IMR-90 (cell line): Measurements from ENCODE around the gene SYT17. TPM values are rescaled to one million over a fixed set of nuclear protein-coding genes. Genes with fewer than 3 reads are reported as not detected.

Experiments used
- ATAC-seq: fragments of 200-7000 bp; cut with Tn5 transposase; 2 replicates; pipeline ENCODE4 v1.9.1; 2020; ENCODE audit warnings: low read depth, mild to moderate bottlenecking, moderate library complexity
- BruUV-seq: library from RNA; stranded (reverse); fragments of 400-500 nt; replicated peaks from 2 replicates; lab custom pipeline; 2021; lab: Mats Ljungman, UMichigan
- CTCF ChIA-PET: fragments of 300-600 bp; formaldehyde crosslinking; extraction: SDS; loops from one replicate; lab custom pipeline; 2021; ENCODE audit warnings: antibody characterized with exemption; lab: Yijun Ruan, JAX
- POLR2A ChIA-PET: fragments of 300-600 bp; sonication (Branson Sonifier 250); formaldehyde crosslinking; loops from one replicate; lab custom pipeline; 2022; ENCODE audit warnings: antibody characterized with exemption; ENCODE audit not compliant: unreplicated experiment; lab: Charles Lee
- DNase-seq: peaks from one replicate; pipeline ENCODE4 v3.0.0; 2013
- H2AFZ ChIP-seq: replicated peaks from 2 replicates; pipeline ENCODE3; 2013; ENCODE audit warnings: low read length, mild to moderate bottlenecking; ENCODE audit not compliant: poor library complexity
- H2AK5ac ChIP-seq: 2 replicates; pipeline ENCODE4 v1.6.1; 2013; ENCODE audit warnings: low read depth, low read length, inconsistent platforms
- H2AK9ac ChIP-seq: replicated peaks from 2 replicates; pipeline ENCODE3; 2013; ENCODE audit warnings: mild to moderate bottlenecking, low read depth, low read length, moderate library complexity; ENCODE audit not compliant: poor library complexity
- H2BK120ac ChIP-seq: 2 replicates; pipeline ENCODE4 v1.6.1; 2013; ENCODE audit warnings: low read depth, low read length, inconsistent platforms
- H2BK15ac ChIP-seq: 3 replicates; pipeline ENCODE4 v1.6.1; 2013; ENCODE audit warnings: low read depth, low read length, inconsistent platforms
- H2BK20ac ChIP-seq: 2 replicates; pipeline ENCODE4 v1.6.1; 2013; ENCODE audit warnings: low read depth, mild to moderate bottlenecking, inconsistent platforms, low read length, moderate library complexity
- H2BK5ac ChIP-seq: 2 replicates; pipeline ENCODE4 v1.6.1; 2013; ENCODE audit warnings: mild to moderate bottlenecking, low read depth, low read length, inconsistent platforms; ENCODE audit not compliant: poor library complexity, severe bottlenecking
- H3K14ac ChIP-seq: replicated peaks from 2 replicates; pipeline ENCODE4 v1.6.1; 2013; ENCODE audit warnings: low read depth, low read length, inconsistent platforms
- H3K18ac ChIP-seq: 2 replicates; pipeline ENCODE4 v1.6.1; 2013; ENCODE audit warnings: low read depth, low read length, control low read depth
- H3K23ac ChIP-seq: 2 replicates; pipeline ENCODE4 v1.6.1; 2013; ENCODE audit warnings: low read depth, low read length, inconsistent platforms
- H3K27ac ChIP-seq: 2 replicates; pipeline ENCODE4 v1.5.1; 2013; ENCODE audit warnings: mild to moderate bottlenecking, control low read depth, low read length; ENCODE audit not compliant: insufficient read depth
- H3K27me3 ChIP-seq: 2 replicates; pipeline ENCODE4 v1.6.1; 2013; ENCODE audit warnings: low read length; ENCODE audit not compliant: control insufficient read depth, insufficient read depth
- H3K36me3 ChIP-seq: 2 replicates; pipeline ENCODE4 v1.6.1; 2013; ENCODE audit warnings: low read length, mixed read lengths; ENCODE audit not compliant: control insufficient read depth, insufficient read depth
- H3K4ac ChIP-seq: 2 replicates; pipeline ENCODE4 v1.6.1; 2013; ENCODE audit warnings: low read depth, low read length, inconsistent platforms
- H3K4me1 ChIP-seq: 2 replicates; pipeline ENCODE4 v1.6.1; 2013; ENCODE audit warnings: low read length, mixed read lengths; ENCODE audit not compliant: control insufficient read depth, insufficient read depth
- H3K4me2 ChIP-seq: 2 replicates; pipeline ENCODE4 v1.6.1; 2013; ENCODE audit warnings: low read depth, mild to moderate bottlenecking, control low read depth, low read length, moderate library complexity
- H3K4me3 ChIP-seq: 2 replicates; pipeline ENCODE4 v1.5.1; 2013; ENCODE audit warnings: low read depth, mild to moderate bottlenecking, control low read depth, low read length, moderate library complexity; ENCODE audit not compliant: insufficient read depth
- H3K56ac ChIP-seq: 2 replicates; pipeline ENCODE4 v1.6.1; 2013; ENCODE audit warnings: low read length, inconsistent platforms; ENCODE audit not compliant: insufficient read depth; ENCODE audit errors: extremely low read depth
- H3K79me1 ChIP-seq, 2 experiments: 2 replicates each; pipeline ENCODE4 v1.6.1; 2013; ENCODE audit warnings: low read length in 2 of 2, inconsistent platforms in 1 of 2, low read depth in 1 of 2
- H3K9ac ChIP-seq: 2 replicates; pipeline ENCODE4 v1.6.1; 2013; ENCODE audit warnings: low read depth, low read length, control low read depth
- H3K9me1 ChIP-seq: 2 replicates; pipeline ENCODE4 v1.6.1; 2013; ENCODE audit warnings: low read length, inconsistent platforms; ENCODE audit not compliant: insufficient read depth
- H3K9me3 ChIP-seq: 2 replicates; pipeline ENCODE4 v1.6.1; 2013; ENCODE audit warnings: low read length; ENCODE audit not compliant: control insufficient read depth, insufficient read depth
- H4K20me1 ChIP-seq: 2 replicates; pipeline ENCODE4 v1.6.1; 2013; ENCODE audit warnings: low read length, inconsistent platforms; ENCODE audit not compliant: insufficient read depth
- H4K5ac ChIP-seq: 2 replicates; pipeline ENCODE4 v1.6.1; 2013; ENCODE audit warnings: mild to moderate bottlenecking, low read depth, low read length, control low read depth
- H4K8ac ChIP-seq, 2 experiments: 2 replicates each; pipeline ENCODE4 v1.6.1; 2013; ENCODE audit warnings: low read depth in 2 of 2, low read length in 2 of 2, control low read depth in 1 of 2, inconsistent platforms in 1 of 2
- H4K91ac ChIP-seq: 2 replicates; pipeline ENCODE4 v1.6.1; 2013; ENCODE audit warnings: low read depth, low read length, inconsistent platforms; ENCODE audit not compliant: insufficient read depth
- BHLHE40 ChIP-seq: fragments of 150-350 bp; IDR thresholded peaks from 2 replicates; pipeline ENCODE4 v1.6.1; 2016; ENCODE audit warnings: mild to moderate bottlenecking, low read depth, low read length
- CEBPB ChIP-seq: IDR thresholded peaks from 2 replicates; pipeline ENCODE4 v1.6.1; 2012; ENCODE audit warnings: low read depth, low read length, improper control_type of control experiment
- CHD1 ChIP-seq: IDR thresholded peaks from 2 replicates; pipeline ENCODE4 v1.6.1; 2012; ENCODE audit warnings: low read depth, low read length, improper control_type of control experiment
- FOS ChIP-seq: fragments of 150-350 bp; IDR thresholded peaks from 2 replicates; pipeline ENCODE4 v1.6.1; 2016; ENCODE audit warnings: low read depth, low read length
- MAFK ChIP-seq: IDR thresholded peaks from 2 replicates; pipeline ENCODE4 v1.6.1; 2012; ENCODE audit warnings: low read depth, low read length, improper control_type of control experiment
- MAZ ChIP-seq: IDR thresholded peaks from 2 replicates; pipeline ENCODE4 v1.6.1; 2012; ENCODE audit warnings: low read depth, mild to moderate bottlenecking, low read length, improper control_type of control experiment, moderate library complexity, borderline replicate concordance
- MXI1 ChIP-seq: IDR thresholded peaks from 2 replicates; pipeline ENCODE4 v1.6.1; 2012; ENCODE audit warnings: low read depth, mild to moderate bottlenecking, low read length, moderate library complexity, borderline replicate concordance
- POLR2A ChIP-seq: IDR thresholded peaks from 2 replicates; pipeline ENCODE4 v1.6.1; 2012; ENCODE audit warnings: mild to moderate bottlenecking, low read depth, low read length
- RAD21 ChIP-seq: IDR thresholded peaks from 2 replicates; pipeline ENCODE4 v1.6.1; 2012; ENCODE audit warnings: low read length, improper control_type of control experiment
- RCOR1 ChIP-seq: IDR thresholded peaks from 2 replicates; pipeline ENCODE4 v1.6.1; 2012; ENCODE audit warnings: mild to moderate bottlenecking, low read length, improper control_type of control experiment; ENCODE audit not compliant: insufficient replicate concordance
- RFX5 ChIP-seq: IDR thresholded peaks from 2 replicates; pipeline ENCODE4 v1.8.0; 2012; ENCODE audit warnings: low read depth, mild to moderate bottlenecking, low read length, moderate library complexity
- SMC3 ChIP-seq: fragments of 150-350 bp; IDR thresholded peaks from 2 replicates; pipeline ENCODE4 v1.6.1; 2016; ENCODE audit warnings: low read depth, mild to moderate bottlenecking, antibody characterized with exemption, low read length, moderate library complexity
- WGBS, 2 experiments: methylation state at CpG; one replicate each; pipeline versions ENCODE4 v1.1.5 to v1.1.7; 2013; ENCODE audit warnings: missing lambda C conversion rate in 2 of 2; ENCODE audit not compliant: insufficient read length in 1 of 2; ENCODE audit errors: extremely low coverage in 2 of 2; 5-methylcytosine and 5-hydroxymethylcytosine counted together
- dilution Hi-C: fragments of 300-500 bp; cut with HindIII; formaldehyde crosslinking; loops from one replicate; pipeline ENCODE4 v1.14.3; 2018; ENCODE audit warnings: low sequenced_read_pairs; ENCODE audit not compliant: unreplicated experiment
- in situ Hi-C: fragments of 300-500 bp; cut with MboI; formaldehyde crosslinking; loops from 3 replicates; pipeline ENCODE4 v1.14.3; 2019; ENCODE audit warnings: low sequenced_read_pairs, inconsistent platforms, mixed read lengths
- intact Hi-C: fragments of 100-400 bp; cut with micrococcal nuclease; formaldehyde crosslinking; loops from 2 replicates; pipeline ENCODE4 v1.10.0; 2022
- polyA plus RNA-seq, 3 experiments: library from polyadenylated mRNA; depleted of rRNA; stranded (reverse); fragments of >200 nt; gene quantifications; 2 replicates each; pipeline ENCODE4 v1.2.3, GENCODE V29; 2012; ENCODE audit warnings: low replicate concordance in 1 of 3
- total RNA-seq: library from RNA; depleted of rRNA; stranded (reverse); fragments of >200 nt; gene quantifications from 2 replicates; pipeline ENCODE4 v1.2.3, GENCODE V29; 2012
- TF ChIP-seq, protein P1 (sequence below): conservative IDR thresholded peaks from 2 replicates; pipeline ENCODE4 v1.5.1; 2012; ENCODE audit warnings: mild to moderate bottlenecking, low read depth, low read length, improper control_type of control experiment
- TF ChIP-seq, protein P2 (sequence below): fragments of 150-350 bp; IDR thresholded peaks from 2 replicates; pipeline ENCODE4 v1.6.1; 2016; ENCODE audit warnings: low read depth, mild to moderate bottlenecking, low read length, moderate library complexity, borderline replicate concordance

Gene SYT17
- total and polyA plus RNA-seq, 2 of the 4 experiments (the other 2 are of a cell fraction) = not detected

DNA sequence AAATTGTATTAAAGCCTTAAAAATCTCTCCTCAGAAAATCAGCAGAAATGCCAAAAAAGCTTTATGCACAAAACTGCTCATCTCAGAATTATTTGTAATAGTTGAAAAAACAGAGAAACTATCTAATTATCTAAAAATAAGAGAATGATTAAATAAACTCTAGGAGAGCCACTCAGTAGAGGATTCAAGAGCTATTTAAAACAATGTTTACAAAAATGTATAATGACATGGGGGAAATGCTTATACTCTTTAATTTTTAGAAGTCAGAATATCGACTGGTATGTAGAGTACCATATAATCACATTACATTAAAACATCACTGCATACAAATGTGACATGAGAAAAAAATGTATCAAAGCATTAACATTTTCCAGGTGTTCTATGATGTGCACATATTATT lies 129.4 kb downstream of the SYT17 start:
- Histone ChIP-seq H3K9me1 (no peaks in the 10 kb centered on the region), H3K9ac (no peak overlapping the region), H3K4me3 (no peak overlapping the region), H3K4ac (no peak overlapping the region), H3K27ac (no peak overlapping the region), H3K4me2 (no peak overlapping the region), H2BK120ac (no peak overlapping the region), H4K20me1 (no peaks in the 10 kb centered on the region), H3K56ac (no peak overlapping the region), H2AK9ac (no peak overlapping the region), H3K36me3 (no peaks in the 10 kb centered on the region), H2BK5ac (no peak overlapping the region), H4K91ac (no peak overlapping the region), H3K9me3 (no peaks in the 10 kb centered on the region), H3K79me1 (no peaks in the 10 kb centered on the region), H3K18ac (no peak overlapping the region), H2AK5ac (no peak overlapping the region), H3K27me3 (no peaks in the 10 kb centered on the region), H3K4me1 (no peaks in the 10 kb centered on the region), H2AFZ (no peak overlapping the region), H2BK20ac (no peak overlapping the region), H2BK15ac (no peak overlapping the region), H3K23ac (no peak overlapping the region), H3K14ac (no peak overlapping the region), H4K5ac (no peak overlapping the region), H4K8ac (no peak overlapping the region)
- ATAC-seq (no peak), DNase-seq (no peak)
- in situ Hi-C loops = no loop called here
- CTCF ChIA-PET = interaction anchor here (0.7 kb wide), 1 partner anchor 23 kb away, joined by 3 read pairs; no protein-coding TSS in a partner anchor
- no TSS peak for BruUV-seq
- POLR2A ChIA-PET = no interaction called here
- no CpG with 5 or more reads among the region's 1 CpG for WGBS, 2 experiments
- dilution Hi-C loops = no loop called here
- no peak for TF ChIP-seq POLR2A
- TF ChIP-seq RAD21 = no peak
- TF ChIP-seq MAZ = no peak
- no peak for TF ChIP-seq RCOR1
- no peak for TF ChIP-seq RFX5
- no peak for TF ChIP-seq MXI1
- TF ChIP-seq CEBPB = no peak
- TF ChIP-seq, protein P1, sequence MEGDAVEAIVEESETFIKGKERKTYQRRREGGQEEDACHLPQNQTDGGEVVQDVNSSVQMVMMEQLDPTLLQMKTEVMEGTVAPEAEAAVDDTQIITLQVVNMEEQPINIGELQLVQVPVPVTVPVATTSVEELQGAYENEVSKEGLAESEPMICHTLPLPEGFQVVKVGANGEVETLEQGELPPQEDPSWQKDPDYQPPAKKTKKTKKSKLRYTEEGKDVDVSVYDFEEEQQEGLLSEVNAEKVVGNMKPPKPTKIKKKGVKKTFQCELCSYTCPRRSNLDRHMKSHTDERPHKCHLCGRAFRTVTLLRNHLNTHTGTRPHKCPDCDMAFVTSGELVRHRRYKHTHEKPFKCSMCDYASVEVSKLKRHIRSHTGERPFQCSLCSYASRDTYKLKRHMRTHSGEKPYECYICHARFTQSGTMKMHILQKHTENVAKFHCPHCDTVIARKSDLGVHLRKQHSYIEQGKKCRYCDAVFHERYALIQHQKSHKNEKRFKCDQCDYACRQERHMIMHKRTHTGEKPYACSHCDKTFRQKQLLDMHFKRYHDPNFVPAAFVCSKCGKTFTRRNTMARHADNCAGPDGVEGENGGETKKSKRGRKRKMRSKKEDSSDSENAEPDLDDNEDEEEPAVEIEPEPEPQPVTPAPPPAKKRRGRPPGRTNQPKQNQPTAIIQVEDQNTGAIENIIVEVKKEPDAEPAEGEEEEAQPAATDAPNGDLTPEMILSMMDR = no peak
- no peak for TF ChIP-seq BHLHE40
- TF ChIP-seq MAFK = no peak
- no peak for TF ChIP-seq FOS
- TF ChIP-seq, protein P2, sequence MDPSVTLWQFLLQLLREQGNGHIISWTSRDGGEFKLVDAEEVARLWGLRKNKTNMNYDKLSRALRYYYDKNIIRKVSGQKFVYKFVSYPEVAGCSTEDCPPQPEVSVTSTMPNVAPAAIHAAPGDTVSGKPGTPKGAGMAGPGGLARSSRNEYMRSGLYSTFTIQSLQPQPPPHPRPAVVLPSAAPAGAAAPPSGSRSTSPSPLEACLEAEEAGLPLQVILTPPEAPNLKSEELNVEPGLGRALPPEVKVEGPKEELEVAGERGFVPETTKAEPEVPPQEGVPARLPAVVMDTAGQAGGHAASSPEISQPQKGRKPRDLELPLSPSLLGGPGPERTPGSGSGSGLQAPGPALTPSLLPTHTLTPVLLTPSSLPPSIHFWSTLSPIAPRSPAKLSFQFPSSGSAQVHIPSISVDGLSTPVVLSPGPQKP = no peak
- no peak for TF ChIP-seq SMC3
- TF ChIP-seq CHD1 = no peak
- intact Hi-C loops = no loop called here
